Ramos (cell line): Measurements from ENCODE around the gene CCDC85B.

Source experiments
- in situ Hi-C: fragments of 300-500 bp; cut with MboI; formaldehyde crosslinking; loops from one replicate; pipeline ENCODE4 v1.14.3; 2022; ENCODE audit warnings: low sequenced_read_pairs; ENCODE audit not compliant: unreplicated experiment

The CCDC85B gene

DNA sequence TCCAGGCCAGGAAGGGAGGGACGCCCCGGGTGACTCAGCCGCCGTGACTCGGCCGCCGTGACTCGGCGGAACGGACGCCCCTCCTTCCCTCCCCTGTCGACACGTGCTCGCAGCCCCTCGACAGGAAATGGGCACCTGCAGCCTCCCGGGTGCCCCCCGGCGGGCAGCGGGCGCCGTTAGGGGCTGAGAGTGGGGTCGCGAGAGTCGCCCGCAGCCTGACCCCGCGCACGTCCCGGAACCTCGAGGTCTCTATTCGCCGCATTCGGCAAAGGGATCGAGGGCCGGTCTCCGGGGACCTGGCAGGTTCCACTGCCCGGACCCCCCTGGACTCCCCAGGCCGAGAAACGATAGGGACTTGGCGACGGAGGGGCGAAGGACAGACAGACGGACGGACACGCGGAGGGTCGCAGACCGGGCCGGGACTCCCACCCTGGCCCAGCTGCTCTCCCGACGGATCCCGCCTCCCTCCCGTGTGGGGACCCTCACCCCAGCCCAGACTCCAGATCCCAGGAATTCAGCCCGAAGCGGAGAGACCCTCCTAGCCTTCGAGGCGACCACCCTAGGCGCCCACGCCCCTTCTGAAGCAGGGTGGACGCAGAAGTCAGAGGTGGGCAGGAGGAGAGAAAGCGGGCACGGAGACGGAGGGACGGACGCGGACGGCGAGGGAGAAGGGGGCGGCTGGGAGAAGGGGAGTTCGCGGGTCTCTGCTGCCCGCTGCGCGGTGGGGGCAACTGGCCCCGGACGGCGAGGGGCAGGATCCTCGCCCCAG lies 9.1 kb downstream of the CCDC85B start:
- in situ Hi-C loops, result no loop called here

DNA sequence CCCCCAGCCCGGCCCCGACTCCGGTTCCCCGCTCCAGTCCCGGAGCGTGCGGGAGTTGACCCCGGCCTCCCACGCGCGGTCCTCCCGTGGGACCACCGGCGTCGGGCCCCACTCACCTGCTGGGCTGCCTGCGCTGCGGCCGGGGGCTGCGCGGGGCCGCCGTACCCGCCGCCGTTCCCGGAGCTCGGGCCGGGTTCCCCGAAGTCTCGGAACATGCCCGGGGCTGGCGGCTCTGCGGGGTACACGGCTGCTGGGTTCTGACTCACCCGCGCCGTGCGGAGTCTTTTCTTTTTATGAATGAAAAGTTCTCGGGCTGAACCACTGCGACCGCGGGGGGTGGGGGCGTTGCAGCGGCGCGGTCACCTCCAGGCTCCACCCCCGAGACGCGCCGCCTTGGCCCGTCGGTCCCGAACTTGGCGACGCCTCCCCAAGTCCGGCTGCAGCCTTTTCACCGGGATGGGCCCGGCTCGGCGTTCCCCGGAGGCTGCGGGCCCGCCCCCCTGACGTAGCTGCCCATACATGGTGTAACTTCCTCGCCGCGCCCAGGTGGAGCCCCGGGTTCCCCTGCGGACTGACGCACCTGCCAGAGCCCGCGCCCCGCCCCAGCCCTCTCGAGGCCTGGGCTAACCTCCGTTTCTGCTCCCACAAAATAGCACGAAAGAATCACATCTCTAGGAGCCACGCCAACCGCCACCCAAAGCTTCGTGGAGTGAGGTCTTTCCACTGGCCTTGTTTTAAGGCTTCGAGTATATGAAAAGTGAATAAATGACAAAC lies 9.8 kb downstream of the CCDC85B start, which contains the start of gene FOSL1:
Gene FOSL1 (minus strand): TSS at position 264 of the 774 bp plus-strand sequence. CDS start 49 bp downstream, at position 215.
- in situ Hi-C loops, result no loop called here

DNA sequence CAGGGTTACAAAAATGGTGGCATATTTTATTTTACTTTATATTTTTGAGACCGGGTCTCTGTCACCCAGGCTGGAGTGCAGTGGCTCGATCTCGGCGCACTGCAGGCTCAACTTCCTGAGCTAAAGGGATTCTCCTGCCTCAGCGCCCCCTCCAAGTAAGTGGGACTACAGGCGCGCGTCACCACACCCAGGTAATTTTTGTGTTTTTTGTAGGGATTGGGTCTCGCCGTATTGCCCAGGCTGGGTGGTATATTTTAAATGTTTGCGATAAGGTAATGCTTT lies 10.4 kb downstream of the CCDC85B start:
- in situ Hi-C loops, result no loop called here

DNA sequence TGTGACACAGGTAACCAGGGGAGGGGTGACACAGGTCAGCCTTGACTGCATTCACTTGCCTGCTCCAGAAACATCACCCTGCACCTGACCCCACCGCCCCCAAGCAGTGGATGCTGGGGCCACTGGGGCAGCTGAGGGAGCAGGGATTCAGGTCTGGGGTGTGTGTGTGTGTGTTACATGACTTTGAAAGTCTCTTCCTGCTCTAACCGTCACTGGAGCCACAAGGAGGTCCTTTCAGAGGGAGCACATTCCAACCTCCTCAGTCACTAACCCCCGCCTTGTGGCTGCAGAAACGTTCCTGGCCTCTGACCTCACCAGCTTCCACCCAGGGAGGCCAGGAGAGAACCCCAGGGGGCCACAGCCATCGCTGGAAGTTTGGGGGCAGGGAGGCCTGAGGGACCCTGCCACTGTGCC lies 12.6 kb downstream of the CCDC85B start:
- in situ Hi-C loops, result no loop called here

DNA sequence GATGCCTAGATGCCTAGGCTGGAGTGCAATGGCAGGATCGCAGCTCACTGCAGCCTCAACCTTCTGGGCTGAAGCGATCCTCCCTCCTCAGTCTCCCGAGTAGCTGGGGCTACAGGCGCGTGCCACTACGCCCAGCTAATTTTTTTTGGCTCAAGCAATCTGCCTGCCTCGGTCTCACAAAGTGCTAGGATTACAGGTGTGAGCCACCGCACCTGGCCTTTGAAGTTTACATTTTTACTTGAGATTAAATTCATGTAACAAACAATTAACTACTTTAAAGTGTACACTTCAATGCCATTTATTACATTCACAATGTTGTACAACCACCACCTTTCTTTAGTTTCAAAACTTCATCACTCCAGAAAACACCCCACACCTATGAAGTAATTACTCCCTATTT lies 13.2 kb downstream of the CCDC85B start:
- in situ Hi-C loops, result no loop called here

DNA sequence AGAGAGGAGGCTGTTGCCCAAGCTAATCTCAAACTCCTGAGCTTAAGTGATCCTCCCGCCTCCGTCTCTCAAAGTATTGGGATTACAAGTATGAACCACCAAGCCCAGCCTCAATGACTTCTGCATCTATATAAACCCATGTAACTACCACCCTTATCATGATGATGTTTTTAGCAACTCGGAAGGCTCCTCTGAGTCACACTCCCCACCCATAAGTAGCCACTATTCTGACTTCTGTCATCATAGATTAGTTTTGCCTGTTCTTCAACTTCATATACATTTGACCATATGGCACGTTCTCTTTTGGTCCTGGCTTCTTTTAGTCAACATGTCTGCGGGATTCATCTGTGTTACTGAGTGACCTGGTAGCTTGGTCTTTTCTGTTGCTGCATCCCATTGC lies 16.1 kb downstream of the CCDC85B start:
- in situ Hi-C loops, result no loop called here

DNA sequence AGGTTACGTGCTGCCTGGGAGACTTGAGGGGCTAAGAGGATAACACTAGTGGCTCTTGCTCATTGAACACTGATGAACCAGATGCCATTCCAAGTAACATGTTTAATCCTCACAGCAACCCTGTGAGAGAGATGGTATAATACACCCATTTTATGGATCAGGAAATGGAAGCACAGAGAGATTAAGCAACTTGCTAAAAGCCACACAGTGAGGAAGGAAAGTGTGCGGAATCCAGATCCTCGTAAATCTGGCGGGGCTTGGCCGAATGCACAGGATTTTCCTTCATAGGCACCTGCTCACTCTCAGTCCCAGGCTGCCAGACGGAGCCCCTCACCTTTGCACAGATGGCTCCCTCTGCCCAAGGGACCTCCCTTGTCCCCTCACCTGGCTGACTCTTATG lies 17.4 kb downstream of the CCDC85B start:
- in situ Hi-C loops, result no loop called here

DNA sequence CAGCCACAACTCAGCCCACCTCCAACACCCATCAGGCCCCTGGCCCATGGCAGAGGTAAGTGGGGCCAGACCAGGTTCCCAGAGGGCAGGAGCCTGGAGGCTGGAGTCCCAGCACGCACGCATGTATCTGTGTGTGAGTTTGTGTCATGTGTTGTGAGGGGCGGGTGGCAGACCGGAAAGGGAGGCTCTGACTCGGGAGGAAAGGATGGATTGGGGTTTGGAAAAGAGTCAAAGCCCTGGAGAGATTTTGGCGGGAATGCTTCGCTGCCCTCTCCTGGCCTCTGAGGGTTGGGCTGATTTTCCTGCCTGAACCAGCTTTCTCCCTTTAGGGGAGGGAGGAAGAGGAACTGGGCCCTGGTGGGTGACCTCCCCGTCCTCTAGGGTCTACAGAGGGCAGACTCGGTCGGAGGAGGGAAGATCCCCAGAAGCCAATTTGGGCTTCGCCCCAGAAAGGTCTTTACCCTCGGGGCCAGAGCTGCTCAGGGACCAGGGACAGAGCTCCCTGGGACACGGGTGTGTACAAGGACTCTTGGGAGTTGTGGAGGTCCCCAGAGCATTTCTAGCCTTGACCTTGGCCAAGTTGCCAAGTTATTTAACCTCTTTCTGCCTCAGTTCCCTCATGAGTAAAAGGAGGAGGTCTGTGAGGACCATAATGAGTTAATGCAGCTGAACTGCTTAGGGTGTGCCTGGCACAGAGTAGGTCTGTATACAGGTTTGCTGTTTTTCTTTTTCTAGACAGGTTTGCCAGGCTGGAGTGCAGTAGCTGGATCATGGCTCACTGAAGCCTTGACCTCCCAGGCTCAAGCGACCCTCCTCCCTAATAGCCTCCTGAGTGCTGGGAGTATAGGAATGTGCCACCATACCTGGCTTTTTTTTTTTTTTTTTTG lies 21.5 kb downstream of the CCDC85B start:
- in situ Hi-C loops, result no loop called here

DNA sequence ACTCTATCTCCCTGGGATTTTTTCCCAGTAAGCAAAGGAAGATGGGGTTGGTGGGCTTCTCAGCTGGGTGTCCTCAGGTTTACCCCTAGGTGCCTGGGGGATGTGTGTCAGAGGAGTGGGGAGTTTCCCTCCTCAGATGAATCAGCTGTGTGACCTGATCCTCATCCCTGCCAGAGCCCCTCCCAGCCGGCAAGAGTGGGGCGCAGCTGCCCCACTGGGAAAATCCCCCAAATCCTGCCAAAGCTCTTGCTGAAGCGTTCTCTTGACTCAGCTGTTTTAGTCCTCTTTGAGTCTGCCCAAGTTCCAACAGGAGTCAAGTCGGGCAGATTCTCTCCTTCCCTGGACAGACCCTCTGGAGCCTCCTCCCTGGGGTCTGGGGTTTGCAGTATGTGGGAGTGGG lies 22.4 kb downstream of the CCDC85B start:
- in situ Hi-C loops, result no loop called here

DNA sequence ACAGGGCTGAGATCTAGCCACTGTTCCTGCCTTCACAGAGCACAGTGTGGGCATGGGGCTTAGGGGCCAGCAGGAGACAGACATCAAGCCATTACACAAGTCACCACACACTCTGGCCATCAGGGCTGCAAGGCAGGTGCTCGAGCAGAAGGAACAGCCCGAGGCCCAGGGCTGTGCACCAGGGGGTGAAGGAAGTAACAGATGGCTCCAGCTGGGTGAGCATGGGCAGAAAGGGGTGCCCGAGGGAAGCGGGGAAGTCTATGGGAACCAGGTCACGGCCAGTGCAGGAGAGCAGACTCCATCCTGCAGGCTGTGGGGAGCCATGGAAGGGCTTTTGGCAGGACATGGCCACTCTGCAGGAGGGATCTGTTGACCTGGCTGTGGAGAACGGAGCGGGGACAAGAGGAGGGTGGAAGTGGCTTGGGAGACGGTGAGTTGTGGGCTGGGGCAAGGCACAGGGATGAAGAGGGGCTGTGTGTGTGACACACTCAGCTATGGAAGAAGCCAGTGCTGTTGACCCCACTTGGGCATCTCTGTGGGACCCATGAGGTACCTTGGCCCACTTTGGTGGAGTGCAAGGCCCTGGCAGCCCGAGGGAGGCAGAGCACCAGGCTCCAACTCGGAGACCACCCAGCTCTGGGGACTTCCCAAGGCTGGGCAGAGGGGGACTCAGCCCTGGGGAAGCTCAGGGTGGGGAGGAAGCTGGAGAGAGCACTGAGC lies 24.8 kb downstream of the CCDC85B start:
- in situ Hi-C loops, result no loop called here

DNA sequence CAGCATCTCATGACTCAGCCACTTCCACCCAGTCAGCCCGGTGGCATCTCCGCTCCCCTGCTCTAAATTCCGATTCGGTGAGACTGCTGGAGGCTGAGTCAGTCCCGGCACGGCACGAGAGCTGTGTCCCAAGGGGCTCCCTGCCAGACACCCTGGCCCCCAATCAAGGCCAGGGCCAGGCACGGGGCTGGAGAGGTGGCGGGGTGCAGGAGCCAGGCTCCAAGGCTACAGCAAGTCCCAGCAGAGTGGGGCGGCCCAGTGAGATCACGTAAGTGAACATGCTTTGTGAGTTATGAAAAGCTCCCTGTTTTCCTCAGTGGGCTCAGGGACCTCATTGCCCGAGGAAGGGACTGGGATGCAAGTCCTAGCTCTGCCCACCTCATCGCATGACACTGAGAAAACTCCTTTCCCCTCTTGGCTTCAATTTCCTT lies 25.4 kb downstream of the CCDC85B start:
- in situ Hi-C loops, result no loop called here

DNA sequence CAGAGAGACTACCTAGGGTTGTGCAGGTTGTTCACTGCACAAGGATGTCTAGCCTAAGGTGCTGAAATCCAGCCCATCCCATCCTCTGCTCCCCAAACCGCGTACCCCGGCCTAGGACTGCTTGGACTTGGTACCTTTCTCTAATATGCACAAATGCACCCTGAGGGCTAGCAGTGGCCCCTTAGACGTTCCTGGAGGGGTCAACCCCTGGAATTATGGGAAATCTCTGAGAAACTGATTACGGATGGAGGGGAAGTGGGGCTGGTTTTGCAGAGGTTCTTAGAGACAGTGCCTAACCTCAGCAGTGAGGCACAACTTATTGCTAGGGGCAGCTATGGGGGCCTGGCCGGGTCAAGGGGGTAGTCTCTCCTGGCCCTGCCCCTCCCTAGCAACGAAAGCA lies 25.9 kb downstream of the CCDC85B start:
- in situ Hi-C loops, result no loop called here

DNA sequence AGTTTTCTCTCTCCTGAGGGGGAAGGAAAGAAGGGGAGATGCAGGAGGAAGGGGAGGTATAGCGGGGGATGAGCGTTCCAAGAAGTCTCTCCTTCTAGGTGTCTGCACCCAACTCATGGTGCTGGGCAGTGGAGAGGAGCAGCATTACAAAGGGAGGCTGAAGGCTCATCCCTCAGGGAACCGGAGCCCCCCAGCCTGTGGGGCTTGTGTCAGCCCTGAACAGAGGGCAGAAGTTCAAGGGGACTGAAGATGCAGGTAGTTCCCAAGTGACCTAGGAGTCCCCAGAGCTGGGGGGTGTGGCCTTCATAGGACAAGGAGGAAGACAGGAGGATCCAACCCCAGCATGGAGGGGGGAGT lies 26.6 kb downstream of the CCDC85B start:
- in situ Hi-C loops, result no loop called here

DNA sequence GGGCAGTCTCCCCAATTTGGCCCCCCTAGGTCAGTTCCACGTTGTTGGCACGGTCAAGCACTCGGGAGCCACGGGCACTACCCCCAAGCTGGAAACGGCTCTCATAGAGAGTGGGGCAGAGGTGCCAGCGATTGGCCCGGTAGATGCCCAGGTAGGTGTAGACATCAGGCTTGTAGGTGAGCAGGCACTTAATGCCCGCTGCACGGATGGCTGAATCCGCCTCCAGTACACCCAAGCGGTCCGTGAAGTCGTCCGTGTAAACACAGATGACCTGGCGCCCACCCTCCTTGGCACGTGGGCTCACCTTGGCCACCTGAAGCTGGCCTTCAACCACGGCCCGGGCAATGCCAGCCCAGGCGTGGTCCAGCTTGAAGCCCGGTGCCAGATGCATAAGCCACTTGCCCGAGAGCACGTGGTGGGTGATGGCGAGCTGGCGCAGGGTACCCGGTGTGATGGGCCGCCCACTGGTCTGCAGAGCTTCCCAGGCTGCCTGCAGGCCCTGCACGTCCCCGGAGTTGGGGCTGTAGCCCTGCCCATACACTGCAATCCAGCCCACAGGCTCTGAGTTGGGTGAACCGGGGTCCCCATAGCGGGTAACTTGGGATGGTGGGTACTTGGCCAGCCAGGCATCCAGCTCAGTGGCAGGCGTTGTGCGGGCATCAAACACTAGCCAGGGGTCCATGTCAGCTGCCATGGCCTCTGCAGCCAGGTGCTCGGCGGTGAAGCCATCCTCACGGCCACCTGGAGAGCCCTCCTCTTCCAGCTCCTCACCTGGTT lies 27.1 kb downstream of the CCDC85B start:
- in situ Hi-C loops, result no loop called here

DNA sequence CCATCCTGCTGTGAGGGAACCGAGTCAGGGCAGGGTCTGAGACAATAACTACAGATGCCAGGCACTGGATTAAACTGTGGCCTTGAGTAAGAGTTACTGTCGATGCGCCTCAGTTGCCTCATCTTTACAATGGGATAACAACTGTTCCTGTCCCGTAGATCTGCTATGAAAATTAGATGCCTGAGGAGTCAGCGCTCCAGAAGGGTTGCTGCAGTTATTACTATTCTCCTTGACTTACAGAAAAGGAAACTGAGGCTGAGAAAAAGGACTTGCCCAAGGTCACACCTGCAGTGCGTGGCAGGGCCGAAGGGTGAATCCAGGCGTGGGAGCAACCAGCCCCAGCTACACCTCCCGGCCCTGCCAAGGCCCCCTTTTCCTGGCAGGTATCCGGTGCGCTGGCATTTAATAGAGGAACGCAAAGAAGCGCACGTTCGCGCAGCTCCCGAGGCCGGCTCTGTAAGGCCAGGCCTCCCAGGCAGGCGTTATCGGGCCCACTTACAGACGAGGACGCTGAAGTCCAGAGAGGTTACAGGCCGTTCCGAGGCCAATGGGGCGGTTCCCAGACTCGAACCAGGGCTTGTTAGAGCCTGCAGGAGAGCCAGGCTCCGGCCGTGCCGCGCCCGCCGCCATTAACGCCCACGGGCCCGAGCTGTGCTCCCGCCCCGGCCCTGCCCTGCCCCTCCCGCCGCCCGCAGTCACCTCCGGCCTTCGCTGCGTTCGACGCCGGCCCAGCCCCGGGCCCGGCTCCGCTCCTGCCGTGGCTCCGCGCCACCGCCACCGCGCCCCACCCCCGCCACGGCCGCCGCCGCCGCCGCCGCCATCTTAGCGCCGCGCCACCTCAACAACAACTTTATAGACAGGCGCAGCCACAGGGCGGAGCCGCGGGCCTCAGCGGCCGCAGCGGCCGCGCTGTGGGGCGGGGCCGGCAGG lies 28.0 kb downstream of the CCDC85B start, which contains the start of gene C11orf68:
Gene C11orf68 (minus strand): TSS at position 852 of the 930 bp plus-strand sequence. CDS start 31 bp downstream, at position 821.
- in situ Hi-C loops, result no loop called here

DNA sequence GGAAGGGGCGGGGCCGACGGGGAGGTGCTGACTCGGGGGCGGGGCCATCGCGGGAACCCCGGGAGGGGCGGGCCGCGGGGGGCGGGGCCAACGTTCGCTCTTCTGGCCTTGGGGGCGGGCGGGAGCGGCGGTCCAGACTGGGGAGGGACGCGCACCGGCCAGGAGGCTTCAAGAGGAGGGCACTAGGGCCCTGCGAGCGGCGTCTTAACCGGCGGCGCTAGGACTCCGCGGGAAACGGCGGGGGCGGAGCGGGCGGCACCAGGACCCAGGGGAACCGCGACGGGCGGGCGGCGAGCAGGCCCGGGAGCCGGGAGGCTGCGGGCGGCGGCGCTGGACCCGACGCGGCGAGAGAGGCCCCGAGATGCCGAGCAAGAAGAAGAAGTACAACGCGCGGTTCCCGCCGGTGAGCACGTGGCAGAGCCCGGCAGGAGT lies 28.7 kb downstream of the CCDC85B start, which contains the start of gene DRAP1:
Gene DRAP1 (plus strand): TSS at position 286 of the 432 bp plus-strand sequence. CDS start 76 bp downstream, at position 362.
- in situ Hi-C loops, result no loop called here

DNA sequence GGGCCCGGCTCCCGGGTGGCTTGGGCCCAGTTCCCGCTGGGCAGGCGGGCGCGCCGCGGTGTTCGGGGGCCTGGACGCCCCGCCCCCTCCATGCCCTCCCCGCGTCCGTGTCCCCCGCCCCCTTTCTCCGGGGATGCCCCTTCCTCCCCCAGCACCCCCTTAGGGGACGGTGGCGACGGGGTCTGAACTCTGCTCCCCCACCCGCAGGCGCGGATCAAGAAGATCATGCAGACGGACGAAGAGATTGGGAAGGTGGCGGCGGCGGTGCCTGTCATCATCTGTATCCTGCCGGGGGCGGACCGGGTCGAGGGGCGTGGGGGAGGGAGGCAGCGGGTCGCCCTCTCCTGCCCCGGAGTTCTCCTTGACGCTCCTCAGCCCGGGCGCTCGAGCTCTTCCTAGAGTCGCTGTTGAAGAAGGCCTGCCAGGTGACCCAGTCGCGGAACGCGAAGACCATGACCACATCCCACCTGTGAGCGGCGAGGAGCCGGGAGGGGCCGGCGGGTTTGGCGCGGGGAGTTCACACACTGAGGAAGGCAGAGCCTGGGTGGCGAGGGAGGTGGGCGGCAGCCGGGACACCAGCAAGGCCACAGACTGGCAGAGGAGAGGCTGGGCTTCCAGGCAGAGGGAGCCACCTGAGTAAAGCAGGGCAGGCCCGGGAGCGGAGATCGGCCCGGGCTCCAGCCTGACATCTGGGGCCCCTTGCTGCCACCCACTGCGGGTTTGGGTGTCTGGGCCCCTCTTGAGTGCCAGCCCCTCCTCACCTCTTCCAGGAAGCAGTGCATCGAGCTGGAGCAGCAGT lies 29.3 kb downstream of the CCDC85B start:
- in situ Hi-C loops, result no loop called here
